Stomach (tissue), 4 donors: Measurements from ENCODE around the gene DGCR8.

Experiments
- POLR2A ChIP-seq, 4 donors: fragments of 450-650 bp; IDR thresholded peaks; one replicate each; pipeline ENCODE4 v1.6.1; 2016; ENCODE audit warnings: antibody characterized with exemption in 4 of 4, control low read depth in 2 of 4, mild to moderate bottlenecking in 1 of 4, moderate library complexity in 1 of 4
- POLR2AphosphoS5 ChIP-seq, 3 donors: sonication (generic); formaldehyde crosslinking; IDR thresholded peaks; one replicate each; pipeline ENCODE4 v1.6.1; 2016; ENCODE audit warnings: antibody characterized with exemption in 3 of 3
- TF ChIP-seq, protein P1 (sequence below), 7 experiments: fragments of 450-650 bp in 4 of 7; fragments of 200-600 bp in 3 of 7; sonication (generic) in 3 of 7; IDR thresholded peaks; one replicate each; pipeline ENCODE4 v1.5.1; 2016 to 2019; ENCODE audit warnings: antibody characterized with exemption in 7 of 7, control low read depth in 2 of 7, mild to moderate bottlenecking in 1 of 7

- no peak for TF ChIP-seq POLR2A (IDR thresholded peaks at IDR 0.05)
- TF ChIP-seq, protein P1, sequence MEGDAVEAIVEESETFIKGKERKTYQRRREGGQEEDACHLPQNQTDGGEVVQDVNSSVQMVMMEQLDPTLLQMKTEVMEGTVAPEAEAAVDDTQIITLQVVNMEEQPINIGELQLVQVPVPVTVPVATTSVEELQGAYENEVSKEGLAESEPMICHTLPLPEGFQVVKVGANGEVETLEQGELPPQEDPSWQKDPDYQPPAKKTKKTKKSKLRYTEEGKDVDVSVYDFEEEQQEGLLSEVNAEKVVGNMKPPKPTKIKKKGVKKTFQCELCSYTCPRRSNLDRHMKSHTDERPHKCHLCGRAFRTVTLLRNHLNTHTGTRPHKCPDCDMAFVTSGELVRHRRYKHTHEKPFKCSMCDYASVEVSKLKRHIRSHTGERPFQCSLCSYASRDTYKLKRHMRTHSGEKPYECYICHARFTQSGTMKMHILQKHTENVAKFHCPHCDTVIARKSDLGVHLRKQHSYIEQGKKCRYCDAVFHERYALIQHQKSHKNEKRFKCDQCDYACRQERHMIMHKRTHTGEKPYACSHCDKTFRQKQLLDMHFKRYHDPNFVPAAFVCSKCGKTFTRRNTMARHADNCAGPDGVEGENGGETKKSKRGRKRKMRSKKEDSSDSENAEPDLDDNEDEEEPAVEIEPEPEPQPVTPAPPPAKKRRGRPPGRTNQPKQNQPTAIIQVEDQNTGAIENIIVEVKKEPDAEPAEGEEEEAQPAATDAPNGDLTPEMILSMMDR (IDR thresholded peaks at IDR 0.05) = no peak
- TF ChIP-seq POLR2AphosphoS5 (IDR thresholded peaks at IDR 0.05) = no peak
These were observed 13.2 kb upstream of the DGCR8 start for GRCh38 chr22:20066617-20067383.
